Skin of body (tissue), 2 donors: ENCODE measurements around the gene CCNE1. TPM values are rescaled to one million over a fixed set of nuclear protein-coding genes. Genes with fewer than 3 reads are reported as not detected.

ENCODE experiments used
- DNase-seq: peaks from one replicate; lab custom pipeline; 2025; lab: John Stamatoyannopoulos, UW
- total RNA-seq: library from RNA; depleted of rRNA; stranded (reverse); fragments of >200 nt; gene quantifications from one replicate; pipeline ENCODE4 v1.2.3, GENCODE V29; 2014

CCNE1 gene
- total RNA-seq, result 5.8 TPM

DNA sequence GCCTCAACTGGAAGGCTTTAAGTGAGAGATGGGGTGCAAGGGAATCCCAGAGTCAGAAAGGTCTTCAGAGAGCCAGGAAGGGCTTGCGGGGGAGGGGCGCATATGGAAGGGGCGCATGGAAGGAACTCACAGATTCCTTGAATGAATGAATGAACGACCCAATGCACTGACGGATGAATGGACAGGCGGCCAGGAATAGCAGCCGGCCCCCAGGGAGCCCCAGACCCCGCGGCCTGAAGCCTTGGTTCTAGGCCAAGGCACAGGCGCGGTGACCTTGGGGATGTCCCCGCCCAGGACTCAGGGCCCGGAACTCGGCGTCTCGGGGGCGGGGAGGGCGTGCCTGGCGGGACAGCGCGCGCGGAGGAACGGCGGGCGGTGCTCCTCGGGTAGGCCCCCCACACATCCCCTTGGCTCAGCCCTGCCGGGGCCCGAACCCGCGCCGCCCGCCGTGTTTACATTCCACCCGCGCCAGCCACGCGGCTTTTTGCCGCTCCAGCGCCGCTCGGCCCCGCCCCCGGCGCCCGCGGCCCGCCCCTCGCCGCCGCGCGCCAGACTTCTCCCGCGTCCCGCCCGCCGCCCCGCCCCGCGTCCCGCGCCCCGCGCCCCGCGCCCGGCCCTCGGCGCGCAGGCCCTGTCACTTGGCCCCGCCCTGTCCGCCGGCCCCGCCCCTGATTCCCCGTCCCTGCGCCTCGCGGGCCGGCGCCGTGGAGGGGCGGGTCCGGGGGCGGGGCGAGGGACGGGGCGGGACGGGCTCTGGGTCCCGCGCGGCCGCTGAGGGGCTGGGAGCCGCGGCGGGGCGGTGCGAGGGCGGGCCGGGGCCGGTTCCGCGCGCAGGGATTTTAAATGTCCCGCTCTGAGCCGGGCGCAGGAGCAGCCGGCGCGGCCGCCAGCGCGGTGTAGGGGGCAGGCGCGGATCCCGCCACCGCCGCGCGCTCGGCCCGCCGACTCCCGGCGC, at the start of gene CCNE1:
Gene CCNE1 (plus strand): TSS at position 867 of the 955 bp plus-strand sequence. CDS start 565 bp downstream, outside the sequence.
- DNase-seq, result peak; percentile 81

DNA sequence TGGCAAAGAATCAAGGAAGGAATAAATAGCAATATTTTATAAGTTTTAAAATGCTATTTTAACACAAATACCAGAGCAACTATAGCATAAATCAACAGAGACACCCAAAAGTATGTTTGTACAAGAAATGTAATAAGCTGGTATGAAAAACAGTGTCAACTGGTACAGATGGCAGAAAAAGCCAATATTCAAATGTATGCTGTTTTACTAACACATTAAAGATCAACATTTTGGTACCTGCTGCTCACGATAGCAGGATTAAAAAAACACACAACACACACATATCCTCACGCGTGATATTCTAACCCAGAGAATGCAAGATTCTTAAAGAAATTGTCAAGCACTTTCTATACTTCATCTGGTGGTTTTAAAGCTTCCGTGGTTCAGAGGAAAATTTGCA, 48.6 kb upstream of the CCNE1 start:
- DNase-seq, result no peak

- no peak for DNase-seq
Measured at GRCh38 chr19:29764361-29764760, 47.4 kb upstream of the CCNE1 start.

DNA sequence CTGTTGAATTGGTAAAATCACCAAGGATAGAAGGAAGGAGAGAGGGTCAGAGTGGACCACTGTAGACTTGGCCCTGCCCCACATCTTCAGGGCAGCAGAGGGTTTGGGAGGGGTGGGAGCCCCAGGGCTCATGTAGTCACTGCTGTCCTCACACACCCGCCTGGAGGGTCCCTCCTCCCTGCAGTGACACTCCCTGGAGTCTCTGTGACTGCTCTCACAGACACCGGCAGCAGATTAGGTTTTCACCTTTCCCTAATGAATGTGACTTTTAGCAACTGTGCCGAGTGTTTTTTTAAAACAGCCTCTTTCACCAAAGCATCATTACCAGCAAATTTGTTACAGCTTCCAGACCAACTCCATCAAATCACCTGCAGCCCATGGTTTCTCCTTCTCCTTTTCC, 45.7 kb upstream of the CCNE1 start:
- DNase-seq, result no peak

DNA sequence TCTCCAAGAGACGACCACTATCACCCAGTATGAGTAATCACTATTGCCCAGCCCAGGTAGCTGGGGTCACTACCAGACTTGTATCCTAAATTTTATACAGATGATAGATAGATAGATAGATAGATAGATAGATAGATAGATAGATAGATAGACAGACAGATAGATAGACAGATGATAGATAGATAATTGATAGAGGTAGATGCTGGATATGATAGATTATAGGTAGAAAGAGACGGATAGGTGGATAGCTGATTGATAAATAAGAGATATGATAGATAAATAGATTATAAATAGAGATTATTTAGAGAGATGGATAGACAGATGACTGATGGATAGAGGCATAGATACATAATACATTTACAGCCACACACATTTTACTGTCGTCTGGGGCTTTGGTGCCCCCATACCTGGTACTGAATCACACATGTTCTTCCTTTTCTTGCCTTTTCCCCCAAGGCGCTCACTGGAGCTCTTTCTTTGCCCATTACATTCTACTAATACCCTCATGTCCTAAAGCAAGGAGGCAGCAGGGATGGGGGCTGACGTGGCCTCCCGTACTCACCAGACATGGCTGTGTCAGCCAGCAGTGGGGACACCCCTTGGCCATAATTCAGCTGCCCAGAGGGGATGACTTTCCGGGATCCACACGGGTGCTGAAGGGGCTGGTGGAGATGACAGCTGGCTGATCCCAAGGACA, 44.6 kb upstream of the CCNE1 start:
- DNase-seq, result no peak

DNA sequence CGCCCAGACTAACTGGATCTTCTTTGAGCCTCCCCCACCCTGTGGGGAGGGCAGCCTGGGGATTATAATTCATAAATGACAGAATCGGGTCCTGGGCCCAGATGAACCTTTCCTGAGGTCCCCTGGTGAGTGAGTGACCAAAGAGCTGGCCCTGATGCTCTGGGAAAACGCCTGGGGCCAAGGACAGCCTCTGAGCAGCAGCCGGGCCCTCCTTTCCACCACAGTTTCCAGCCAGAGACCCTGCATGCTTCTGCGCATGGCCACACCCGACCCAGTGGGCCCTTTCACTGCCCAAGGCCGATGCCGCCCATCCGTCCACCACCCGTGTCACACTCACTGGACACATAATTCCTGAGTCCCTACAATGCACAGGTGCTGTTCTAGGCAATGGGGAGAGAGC, 43.6 kb upstream of the CCNE1 start:
- no peak for DNase-seq

GRCh38 chr19:29769997-29770396, 41.8 kb upstream of the CCNE1 start:
- no peak for DNase-seq

- no peak for DNase-seq
Measured at GRCh38 chr19:29770648-29771047, 41.1 kb upstream of the CCNE1 start.

DNA sequence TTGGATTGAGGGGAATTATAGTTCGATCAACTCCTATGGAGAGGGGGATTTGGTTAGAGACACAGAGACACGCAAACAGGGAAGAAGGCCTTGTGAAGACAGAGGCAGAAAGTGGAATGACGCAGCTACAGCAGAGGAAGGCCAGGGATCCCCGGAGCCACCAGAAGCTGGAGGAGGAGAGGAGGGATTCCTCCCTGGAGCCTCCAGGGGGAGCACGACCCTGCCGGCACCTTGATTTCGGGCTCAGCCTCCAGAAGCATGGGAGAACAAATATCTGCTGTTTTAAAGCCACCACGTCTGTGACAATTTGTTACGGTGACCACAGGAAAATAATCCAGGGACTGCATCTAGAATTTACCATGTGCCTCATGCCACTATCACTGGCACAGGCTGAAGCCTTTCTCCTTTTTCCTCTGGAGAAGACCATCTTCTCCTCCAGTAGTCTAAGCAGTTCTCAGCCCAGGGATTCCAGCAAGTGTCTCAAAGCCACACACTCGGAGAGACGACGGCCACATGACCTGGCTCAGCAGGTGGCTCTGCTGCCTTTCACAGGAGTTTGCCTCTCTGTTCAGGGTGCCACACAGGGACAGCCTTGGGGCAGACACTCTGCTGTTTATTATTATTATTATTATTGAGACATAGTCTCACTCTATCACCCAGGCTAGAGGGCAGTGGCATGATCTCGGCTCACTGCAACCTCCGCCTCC, 39.9 kb upstream of the CCNE1 start:
- DNase-seq, result no peak

DNA sequence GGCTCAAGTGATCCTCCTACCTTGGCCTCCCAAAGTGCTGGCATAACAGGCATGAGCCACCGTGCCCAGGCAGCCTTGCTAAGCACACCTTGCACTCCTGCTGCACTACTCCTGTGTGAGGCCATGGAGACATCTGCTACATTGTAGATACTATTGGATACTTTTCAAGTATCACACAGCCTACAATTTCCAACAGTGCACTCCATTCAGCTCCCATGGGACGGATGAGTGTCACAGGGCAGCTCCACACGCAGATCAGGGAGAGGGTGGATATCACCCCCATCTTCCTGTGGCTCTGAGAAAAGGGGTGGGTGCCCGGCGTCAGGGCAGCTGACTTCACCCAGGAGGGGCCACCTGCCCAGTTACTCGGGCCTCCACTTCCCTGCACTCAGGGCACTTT, 39.1 kb upstream of the CCNE1 start:
- no peak for DNase-seq

- no peak for DNase-seq
Measured at GRCh38 chr19:29773141-29773540, 38.6 kb upstream of the CCNE1 start.

GRCh38 chr19:29774126-29774525, 37.7 kb upstream of the CCNE1 start:
- no peak for DNase-seq

DNA sequence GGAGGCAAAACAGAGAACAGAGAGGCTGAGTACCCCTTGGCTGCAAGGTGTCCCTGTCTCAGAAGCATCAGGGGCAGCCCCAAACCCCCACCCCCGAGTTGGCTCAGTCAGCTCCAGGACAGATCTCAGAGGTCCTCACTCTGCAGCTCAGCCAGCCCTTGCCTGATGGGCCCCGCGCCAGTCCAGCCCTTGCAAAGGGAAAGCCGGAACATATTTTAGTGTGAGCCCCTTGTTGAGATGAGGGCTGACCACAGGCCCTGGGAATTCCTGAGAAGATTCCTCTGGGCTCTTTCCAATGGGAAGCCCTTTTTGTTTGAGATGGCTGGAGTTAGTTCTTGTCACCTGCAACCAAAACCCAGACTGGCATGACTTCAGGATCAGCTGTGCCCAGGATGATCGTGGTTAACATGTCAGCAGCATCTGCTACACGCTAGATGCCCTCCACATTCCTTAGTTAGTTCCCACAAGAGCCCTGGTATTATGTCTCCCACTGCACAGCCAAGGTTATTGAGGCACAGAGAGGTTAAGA, 33.9 kb upstream of the CCNE1 start:
- no peak for DNase-seq

GRCh38 chr19:29779921-29780320, 31.9 kb upstream of the CCNE1 start:
- no peak for DNase-seq

DNA sequence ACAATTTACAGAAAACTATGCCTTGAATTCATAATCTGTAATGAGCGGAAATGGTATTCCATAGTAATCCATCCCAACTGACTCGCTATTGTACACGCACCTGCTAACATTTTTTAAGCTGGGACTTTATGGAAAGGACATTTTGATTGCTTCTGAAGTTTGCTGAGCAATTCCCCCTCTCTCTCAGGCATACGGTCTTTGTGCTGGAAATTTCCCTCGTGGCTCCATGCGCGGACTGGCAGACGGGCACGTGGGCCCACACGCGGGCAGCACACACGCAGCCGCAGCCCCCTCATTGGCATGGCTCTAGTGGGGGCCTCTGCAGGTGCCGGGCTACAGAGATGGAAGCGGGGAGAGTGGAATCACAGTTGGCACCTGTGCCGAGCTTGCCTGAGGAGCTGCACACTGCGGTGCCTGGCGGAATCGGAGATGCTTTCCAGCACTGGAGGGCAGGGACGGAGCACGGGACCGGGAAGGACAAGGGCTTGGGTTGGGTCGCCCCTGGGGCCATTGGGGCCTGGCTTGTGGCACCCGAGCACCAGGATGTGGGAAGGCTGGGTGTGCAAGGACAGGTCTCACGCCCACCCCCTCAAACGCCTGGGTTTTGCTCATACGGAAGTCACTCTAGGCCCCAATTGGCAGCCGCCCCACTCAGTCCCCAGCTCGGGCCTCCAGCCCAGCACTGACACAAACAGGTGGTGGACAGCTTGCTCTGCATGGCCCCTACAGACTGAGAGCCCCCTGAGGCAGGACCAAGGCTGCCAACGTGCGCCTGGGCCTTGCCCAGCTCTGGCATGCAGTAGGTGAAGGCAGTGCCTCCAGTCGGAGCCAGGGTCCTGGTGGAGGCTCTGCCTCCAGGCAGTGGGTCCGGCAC, 30.2 kb upstream of the CCNE1 start:
- no peak for DNase-seq

- no peak for DNase-seq
Measured at GRCh38 chr19:29782260-29782580, 29.6 kb upstream of the CCNE1 start.

- DNase-seq, result no peak
Measured at GRCh38 chr19:29783627-29784190, 28.1 kb upstream of the CCNE1 start.

DNA sequence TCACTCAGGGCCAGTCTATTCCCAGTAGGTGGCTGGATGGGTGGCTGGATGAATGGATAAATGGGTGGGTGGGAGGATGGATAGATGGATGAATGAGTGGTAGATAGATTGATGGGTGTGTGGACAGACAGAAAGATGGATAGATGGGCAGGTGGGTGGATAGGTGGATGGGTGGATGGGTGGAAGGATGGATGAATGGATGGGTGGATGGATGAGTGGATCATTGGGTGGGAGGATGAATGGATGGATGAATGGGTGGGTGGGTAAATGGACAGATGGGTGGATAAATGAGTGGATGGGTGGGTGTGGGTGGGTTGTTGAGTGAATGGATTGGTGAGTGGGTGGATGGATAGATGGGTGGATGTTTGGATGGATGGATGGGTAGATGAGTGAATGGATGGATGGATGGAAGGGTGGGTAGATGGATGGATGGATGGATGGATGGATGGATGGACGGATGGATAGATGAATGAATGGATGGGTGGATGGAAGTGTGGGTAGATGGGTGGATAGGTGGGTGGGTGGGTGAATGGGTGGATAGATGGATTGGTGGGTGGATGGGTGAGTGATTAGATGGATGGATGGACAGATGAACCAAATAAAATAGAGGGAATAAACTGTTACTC, 27.1 kb upstream of the CCNE1 start:
- DNase-seq, result no peak

DNA sequence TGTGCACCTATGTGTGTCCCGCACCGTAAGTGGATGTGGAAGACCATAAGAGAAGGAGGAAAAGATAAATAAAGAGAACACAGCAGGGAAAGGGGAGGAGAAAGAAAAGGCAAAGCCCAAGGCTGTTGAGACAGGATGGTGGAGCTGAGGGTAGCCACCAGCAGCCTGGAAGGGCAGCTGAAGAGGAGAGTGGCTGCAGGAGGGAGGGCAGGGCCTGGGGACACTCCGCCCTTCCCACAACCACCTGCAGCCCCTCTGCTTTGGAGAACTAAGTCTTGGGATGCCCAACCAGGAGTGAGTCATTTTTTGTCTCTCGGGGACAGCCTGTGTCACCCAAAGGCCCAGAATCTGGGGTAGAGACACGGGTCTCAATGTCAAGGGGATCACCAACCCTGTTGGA, 26.4 kb upstream of the CCNE1 start:
- no peak for DNase-seq

DNA sequence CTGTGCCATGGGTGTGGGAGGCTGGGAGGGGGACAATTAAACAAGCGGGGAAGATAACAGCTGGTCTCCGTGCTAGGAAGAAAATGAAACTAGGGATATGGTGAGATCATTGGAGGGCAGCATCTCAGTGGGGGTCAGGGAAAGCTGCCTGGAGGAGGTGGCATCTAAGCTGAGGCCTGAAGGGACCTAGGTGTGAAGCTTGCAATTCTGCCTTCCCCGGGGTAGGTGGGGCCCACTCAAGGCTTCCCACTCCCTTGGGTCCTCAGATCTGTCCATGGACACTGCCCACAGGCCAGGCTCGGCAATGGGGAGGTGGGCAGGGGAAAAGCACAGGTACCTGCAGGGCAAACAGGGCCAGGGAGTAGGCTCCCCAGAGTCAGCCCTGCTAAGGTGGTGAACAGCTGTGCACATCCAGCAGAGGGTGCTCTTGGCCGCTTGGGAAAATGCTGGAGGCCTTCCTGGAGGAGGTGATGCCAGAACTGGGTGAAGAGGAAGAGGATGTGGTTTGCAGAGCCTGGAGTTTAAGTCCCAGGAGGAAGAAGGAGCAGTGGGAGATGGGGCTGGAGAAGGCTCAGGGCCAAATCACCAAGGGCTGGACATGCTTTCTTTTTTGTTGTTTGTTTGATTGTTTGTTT, 25.7 kb upstream of the CCNE1 start:
- DNase-seq, result no peak
